AG04449 (cell line): ENCODE measurements around the gene HLA-DRA.

Source experiments
- CTCF ChIA-PET: fragments of 350-600 bp; formaldehyde crosslinking; extraction: SDS; loops from one replicate; lab custom pipeline; 2021; ENCODE audit warnings: antibody characterized with exemption; lab: Yijun Ruan, JAX
- POLR2A ChIA-PET: fragments of 400-600, 350-600 bp; formaldehyde crosslinking; extraction: SDS; loops from one replicate; lab custom pipeline; 2020; ENCODE audit warnings: antibody characterized with exemption, inconsistent platforms; lab: Yijun Ruan, JAX
- DNase-seq: peaks from one replicate; pipeline ENCODE4 v3.0.0-alpha.2; 2010; ENCODE audit warnings: low read depth, low spot score
- H3K4me3 ChIP-seq: 2 replicates; pipeline ENCODE4 v1.5.1; 2011; ENCODE audit warnings: low read depth, mild to moderate bottlenecking, control low read depth, low read length
- CTCF ChIP-seq: IDR thresholded peaks from one replicate; pipeline ENCODE4 v1.5.1; 2011; ENCODE audit warnings: mild to moderate bottlenecking, moderate library complexity, low read length, control low read depth, inconsistent platforms; ENCODE audit not compliant: insufficient read depth; ENCODE audit errors: missing control alignments

HLA-DRA gene

DNA sequence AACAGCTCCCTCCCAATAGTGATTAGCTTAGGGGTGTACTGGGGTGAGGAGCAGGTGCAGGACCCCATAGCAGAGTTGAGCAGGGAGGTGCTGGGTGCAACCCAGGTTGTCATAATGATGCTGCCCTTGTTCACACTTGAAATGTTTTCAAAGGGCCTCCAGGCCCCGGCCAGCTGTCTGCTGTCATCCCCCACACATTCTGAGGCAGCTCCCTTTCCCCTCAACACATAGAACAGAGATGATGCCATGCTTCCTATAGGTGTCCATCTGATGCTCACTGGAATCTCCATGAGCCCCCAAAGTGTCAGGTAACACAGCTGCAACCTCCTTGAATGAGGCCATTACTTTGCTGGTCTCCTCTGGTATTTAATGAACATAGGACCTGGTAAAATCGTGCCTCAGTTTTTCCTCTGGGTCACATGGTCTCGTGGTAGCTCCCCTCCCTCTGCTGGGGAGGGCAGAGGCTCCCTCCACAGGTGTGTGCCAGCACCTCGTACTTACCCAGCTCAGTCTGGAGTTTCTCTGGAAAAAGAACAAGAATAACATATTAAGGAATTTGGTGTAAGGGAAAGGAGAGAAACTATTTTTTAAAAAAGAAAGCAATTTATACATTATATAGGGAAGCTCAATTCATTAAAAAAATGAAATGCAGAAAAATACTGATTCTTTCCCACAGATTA, 38.3 kb upstream of the HLA-DRA start:
- POLR2A ChIA-PET: no interaction called here
- DNase-seq: no peak
- no peak overlapping the region for H3K4me3 ChIP-seq
- TF ChIP-seq CTCF: no peak
- CTCF ChIA-PET: interaction anchor here (1.4 to 11.1 kb wide), 2 partner anchors 9 to 13 kb away, joined by 5 to 88 read pairs; no protein-coding TSS in a partner anchor

DNA sequence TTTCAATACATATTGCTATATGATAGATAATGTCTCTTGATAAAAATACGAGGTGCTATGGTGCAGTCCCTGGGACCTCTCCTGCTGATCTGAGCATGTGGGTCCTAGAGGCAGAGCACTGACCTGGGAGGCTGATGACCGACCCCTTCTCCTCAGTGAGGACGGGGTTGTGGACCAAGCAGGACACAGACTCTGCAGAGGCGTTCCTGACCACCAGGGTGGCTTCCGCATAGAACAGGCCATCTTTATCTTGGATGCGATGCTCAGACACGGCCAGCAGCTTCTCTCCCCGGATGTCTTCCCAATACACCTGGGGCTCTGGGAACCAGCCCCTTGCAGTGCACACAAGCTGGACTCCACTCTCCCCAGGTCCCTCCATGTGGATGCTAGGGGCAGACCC, 36.9 kb upstream of the HLA-DRA start:
- TF ChIP-seq CTCF: no peak
- DNase-seq: no peak
- H3K4me3 ChIP-seq: no peak overlapping the region
- POLR2A ChIA-PET: no interaction called here
- CTCF ChIA-PET: interaction anchor here (11.1 kb wide), 1 partner anchor 12 kb away, joined by 88 read pairs; no protein-coding TSS in a partner anchor

GRCh38 chr6:32405656-32406055, 34.0 kb upstream of the HLA-DRA start:
- no peak overlapping the region for H3K4me3 ChIP-seq
- TF ChIP-seq CTCF: no peak
- ChIA-PET CTCF (interaction anchor here (1.0 to 11.1 kb wide), 3 partner anchors 9 to 462 kb away, joined by 3 to 88 read pairs (median 6); no protein-coding TSS in a partner anchor), POLR2A (no interaction called here)
- DNase-seq: no peak

DNA sequence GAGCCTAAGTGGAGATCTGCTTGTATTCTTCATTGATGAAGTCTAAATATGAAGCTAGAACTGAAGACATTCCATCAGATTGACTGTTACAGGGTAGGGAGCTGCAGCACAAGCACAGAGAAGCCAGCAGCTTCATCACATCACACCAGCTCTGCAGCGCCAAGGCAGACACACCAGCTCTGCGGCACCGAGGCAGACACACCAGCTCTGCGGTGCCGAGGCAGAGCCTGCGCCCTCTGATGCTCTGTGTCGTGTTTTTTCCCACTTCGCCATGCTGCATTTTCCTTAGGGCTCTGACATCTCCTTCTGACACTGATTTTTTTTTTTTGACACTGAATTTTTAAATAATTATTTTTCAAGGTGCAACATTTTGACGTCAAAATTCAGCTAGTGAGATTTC, 33.5 kb upstream of the HLA-DRA start:
- POLR2A ChIA-PET: no interaction called here
- no peak for TF ChIP-seq CTCF
- CTCF ChIA-PET: interaction anchor here (1.0 to 11.1 kb wide), 3 partner anchors 8 to 462 kb away, joined by 3 to 88 read pairs (median 6); no protein-coding TSS in a partner anchor
- DNase-seq: no peak
- H3K4me3 ChIP-seq: no peak overlapping the region

DNA sequence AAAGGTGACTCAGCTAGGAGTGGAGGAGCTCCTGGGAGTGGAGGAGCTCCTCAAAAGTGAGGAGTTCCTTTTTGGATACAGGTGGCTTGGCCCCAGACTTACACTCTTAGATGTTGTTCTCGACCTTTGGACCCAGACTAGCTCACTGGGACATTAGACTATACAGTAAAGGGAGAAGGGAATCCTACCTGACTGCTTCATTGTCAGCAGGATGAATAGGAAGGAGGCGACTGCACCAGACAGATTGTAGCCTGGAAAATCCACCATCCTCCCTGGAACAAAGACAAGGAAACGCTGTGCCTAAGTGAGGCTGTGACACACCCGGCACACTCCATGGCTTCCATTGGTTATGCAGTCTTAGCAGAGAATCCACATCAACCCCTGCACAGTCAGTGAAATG, 32.8 kb upstream of the HLA-DRA start, which contains the start of gene BTNL2:
TSS of gene BTNL2 (minus strand) at position 325 of the 400 bp plus-strand sequence. CDS start at position 267, 58 bp downstream.
- TF ChIP-seq CTCF: no peak
- ChIA-PET POLR2A (no interaction called here), CTCF (interaction anchor here (11.1 kb wide), 1 partner anchor 8 kb away, joined by 88 read pairs; no protein-coding TSS in a partner anchor)
- DNase-seq: no peak
- H3K4me3 ChIP-seq: no peak within 1 kb of the TSS

DNA sequence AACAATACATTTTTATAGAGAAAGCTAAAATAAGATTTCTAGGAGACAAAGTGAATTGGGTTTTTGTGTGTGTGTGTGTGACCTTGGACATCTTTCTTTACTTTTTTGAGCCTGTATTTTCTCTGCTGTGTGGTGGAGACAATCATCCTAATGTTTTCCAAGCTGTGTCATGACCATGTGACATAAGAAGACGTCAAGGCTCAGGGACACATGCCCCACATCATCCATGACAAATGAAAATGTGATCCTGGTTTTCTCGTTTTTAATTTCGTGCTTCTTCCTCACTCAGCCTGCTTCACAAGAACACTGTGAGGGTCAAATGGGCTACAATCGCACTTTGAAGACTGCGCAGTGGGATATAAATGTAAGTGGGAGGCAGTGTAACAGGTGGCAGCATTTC, 28.8 kb upstream of the HLA-DRA start:
- DNase-seq: no peak
- POLR2A ChIA-PET: no interaction called here
- H3K4me3 ChIP-seq: no peak overlapping the region
- CTCF ChIA-PET: interaction anchor here (0.9 to 9.6 kb wide), 8 partner anchors 9 to 457 kb away, joined by 3 to 172 read pairs (median 8); no protein-coding TSS in a partner anchor
- no peak for TF ChIP-seq CTCF
